ENCODE results near the gene TMEM208. TPM values are rescaled to one million over a fixed set of nuclear protein-coding genes. Genes with fewer than 3 reads are reported as not detected.
A peak's percentile ranks its signal among the peaks of the same experiment; 100 is the strongest.

The TMEM208 gene
- total RNA-seq, 2 donors from 2014 or later: 28.4 to 35.4 TPM

GRCh38 chr16:67216612-67217490 is 10.1 kb upstream of the TMEM208 start:
- Mint-ChIP-seq H3K36me3 (no peaks in the 10 kb centered on the region), H3K9me3 (no peaks in the 10 kb centered on the region), H3K27ac (peak overlapping the region; percentile 26 to 75)
- DNase-seq (ENCODE audit: low spot score in 2 of 2) (no peak), ATAC-seq (no peak)

GRCh38 chr16:67223992-67224391 is 2.9 kb upstream of the TMEM208 start:
- Mint-ChIP-seq H3K9me3 (no peaks in the 10 kb centered on the region), H3K27ac (peak overlapping the region; percentile 22 to 55), H3K36me3 (peaks cover 14 to 23% of the 10 kb centered on the region in 2 donors)
- ATAC-seq (no peak), DNase-seq (ENCODE audit: low spot score in 2 of 2) (no peak)

- Mint-ChIP-seq H3K36me3 (peaks cover 14 to 31% of the 10 kb centered on the region in 2 donors), H3K27ac (peak overlapping the region; percentile 95 to 96), H3K9me3 (no peaks in the 10 kb centered on the region)
- ATAC-seq (no peak), DNase-seq (ENCODE audit: low spot score in 2 of 2) (no peak)
Measured at GRCh38 chr16:67226295-67226803, 581 bp upstream of the TMEM208 start.

GRCh38 chr16:67227567-67227921 is 614 bp downstream of the TMEM208 start:
- H3K9me3 Mint-ChIP-seq: no peaks in the 10 kb centered on the region
- no peak for ATAC-seq
- peak overlapping the region; percentile 96 to 99 for H3K27ac Mint-ChIP-seq
- peaks cover 14 to 31% of the 10 kb centered on the region in 2 donors for H3K36me3 Mint-ChIP-seq
- DNase-seq (ENCODE audit: low spot score in 2 of 2): no peak

GRCh38 chr16:67228034-67228785 is 1.3 kb downstream of the TMEM208 start:
- H3K27ac Mint-ChIP-seq: peak overlapping the region; percentile 96 to 99
- ATAC-seq: no peak
- no peak for DNase-seq (ENCODE audit: low spot score in 2 of 2)
- H3K36me3 Mint-ChIP-seq: peaks cover 14 to 32% of the 10 kb centered on the region in 2 donors
- no peaks in the 10 kb centered on the region for H3K9me3 Mint-ChIP-seq

- ATAC-seq: no peak
- Mint-ChIP-seq H3K27ac (peak overlapping the region in 1 of 2 donors; percentile 96), H3K36me3 (peaks cover 14 to 37% of the 10 kb centered on the region in 2 donors), H3K9me3 (no peaks in the 10 kb centered on the region)
- DNase-seq (ENCODE audit: low spot score in 2 of 2): no peak
Measured at GRCh38 chr16:67228905-67229304, 2.0 kb downstream of the TMEM208 start.

- no peak for DNase-seq (ENCODE audit: low spot score in 2 of 2)
- no peaks in the 10 kb centered on the region for H3K9me3 Mint-ChIP-seq
- H3K27ac Mint-ChIP-seq: peak overlapping the region; percentile 57 to 81
- no peak for ATAC-seq
- peaks cover 14 to 37% of the 10 kb centered on the region in 2 donors for H3K36me3 Mint-ChIP-seq
Measured at GRCh38 chr16:67229906-67230808, 3.2 kb downstream of the TMEM208 start.

- Mint-ChIP-seq H3K27ac (peak overlapping the region; percentile 57 to 81), H3K36me3 (peaks cover 17 to 40% of the 10 kb centered on the region in 2 donors), H3K9me3 (no peaks in the 10 kb centered on the region)
- DNase-seq (ENCODE audit: low spot score in 2 of 2) (no peak), ATAC-seq (no peak)
Measured at GRCh38 chr16:67230809-67231660, 4.1 kb downstream of the TMEM208 start.

- ATAC-seq: no peak
- Mint-ChIP-seq H3K9me3 (no peaks in the 10 kb centered on the region), H3K27ac (no peak overlapping the region), H3K36me3 (peaks cover 19 to 40% of the 10 kb centered on the region in 2 donors)
- no peak for DNase-seq (ENCODE audit: low spot score in 2 of 2)
Measured at GRCh38 chr16:67233596-67233995, 6.7 kb downstream of the TMEM208 start.

- H3K36me3 Mint-ChIP-seq: peaks cover 19 to 35% of the 10 kb centered on the region in 2 donors
- peak overlapping the region in 1 of 2 donors; percentile 60 for H3K27ac Mint-ChIP-seq
- ATAC-seq: no peak
- H3K9me3 Mint-ChIP-seq: no peaks in the 10 kb centered on the region
- DNase-seq (ENCODE audit: low spot score in 2 of 2): no peak
Measured at GRCh38 chr16:67234180-67234597, 7.3 kb downstream of the TMEM208 start.

GRCh38 chr16:67235816-67236562 is 9.1 kb downstream of the TMEM208 start:
- H3K36me3 Mint-ChIP-seq: peaks cover 19 to 29% of the 10 kb centered on the region in 2 donors
- peak in 1 of 2 donors; percentile 15 for ATAC-seq
- no peak for DNase-seq (ENCODE audit: low spot score in 2 of 2)
- peak overlapping the region; percentile 24 to 77 for H3K27ac Mint-ChIP-seq
- H3K9me3 Mint-ChIP-seq: no peaks in the 10 kb centered on the region

GRCh38 chr16:67236563-67237395 is 9.8 kb downstream of the TMEM208 start:
- Mint-ChIP-seq H3K9me3 (no peaks in the 10 kb centered on the region), H3K27ac (peak overlapping the region; percentile 24 to 77), H3K36me3 (peaks cover 19 to 29% of the 10 kb centered on the region in 2 donors)
- peak; percentile 58 to 92 for ATAC-seq
- DNase-seq (ENCODE audit: low spot score in 2 of 2): peak in 1 of 2 donors; percentile 94

- no peak for ATAC-seq
- Mint-ChIP-seq H3K9me3 (no peaks in the 10 kb centered on the region), H3K27ac (peak overlapping the region in 1 of 2 donors; percentile 77), H3K36me3 (peaks cover 19 to 29% of the 10 kb centered on the region in 2 donors)
- DNase-seq (ENCODE audit: low spot score in 2 of 2): no peak
Measured at GRCh38 chr16:67237396-67238277, 10.7 kb downstream of the TMEM208 start.
